Nephron progenitor cell (in vitro differentiated cells): Measurements from ENCODE around the gene NXNL1.
A peak's percentile ranks its signal among the peaks of the same experiment; 100 is the strongest.

Experiments
- DNase-seq: peaks from one replicate; pipeline ENCODE4 v3.0.0; 2021
- H3K27ac Mint-ChIP-seq: 2 replicates; pipeline ENCODE4 v1.8.0; 2021; ENCODE audit warnings: mild to moderate bottlenecking, moderate library complexity, mixed read lengths
- H3K27me3 Mint-ChIP-seq: 2 replicates; pipeline ENCODE4 v1.8.0; 2021; ENCODE audit warnings: mild to moderate bottlenecking, low read depth, mixed read lengths; ENCODE audit not compliant: poor library complexity
- H3K36me3 Mint-ChIP-seq: 2 replicates; pipeline ENCODE4 v1.8.0; 2021; ENCODE audit warnings: low read depth, mixed read lengths
- H3K4me1 Mint-ChIP-seq: 2 replicates; pipeline ENCODE4 v1.8.0; 2021; ENCODE audit warnings: mixed read lengths
- H3K4me3 Mint-ChIP-seq: 2 replicates; pipeline ENCODE4 v1.8.0; 2021; ENCODE audit warnings: mild to moderate bottlenecking, moderate library complexity, mixed read lengths
- H3K9me3 Mint-ChIP-seq: 2 replicates; pipeline ENCODE4 v1.8.0; 2021; ENCODE audit warnings: mild to moderate bottlenecking, moderate library complexity, mixed read lengths
- TF ChIP-seq, protein P1 (sequence below): fragments of 200-600 bp; sonication (generic); IDR thresholded peaks from 2 replicates; pipeline ENCODE4 v1.5.0; 2021; ENCODE audit warnings: antibody characterized with exemption

Gene NXNL1

DNA sequence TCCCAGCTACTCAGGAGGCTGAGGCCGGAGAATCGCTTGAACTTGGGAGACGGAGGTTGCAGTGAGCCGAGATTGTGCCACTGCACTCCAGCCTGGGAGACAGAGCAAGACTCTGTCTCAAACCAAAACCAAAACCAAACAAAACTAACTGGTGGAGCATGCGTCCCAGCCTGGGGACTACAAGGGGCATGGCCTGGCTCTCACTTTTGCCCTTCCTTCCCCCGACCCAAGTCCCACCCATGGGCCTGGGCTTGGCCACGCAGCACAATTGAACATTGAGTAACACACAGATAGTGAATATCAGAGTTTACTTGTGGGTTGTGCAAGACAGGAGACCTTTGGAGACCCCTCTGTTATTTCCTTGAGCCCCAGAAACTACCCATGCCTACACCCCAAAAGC lies 25.5 kb downstream of the NXNL1 start:
- TF ChIP-seq, protein P1, sequence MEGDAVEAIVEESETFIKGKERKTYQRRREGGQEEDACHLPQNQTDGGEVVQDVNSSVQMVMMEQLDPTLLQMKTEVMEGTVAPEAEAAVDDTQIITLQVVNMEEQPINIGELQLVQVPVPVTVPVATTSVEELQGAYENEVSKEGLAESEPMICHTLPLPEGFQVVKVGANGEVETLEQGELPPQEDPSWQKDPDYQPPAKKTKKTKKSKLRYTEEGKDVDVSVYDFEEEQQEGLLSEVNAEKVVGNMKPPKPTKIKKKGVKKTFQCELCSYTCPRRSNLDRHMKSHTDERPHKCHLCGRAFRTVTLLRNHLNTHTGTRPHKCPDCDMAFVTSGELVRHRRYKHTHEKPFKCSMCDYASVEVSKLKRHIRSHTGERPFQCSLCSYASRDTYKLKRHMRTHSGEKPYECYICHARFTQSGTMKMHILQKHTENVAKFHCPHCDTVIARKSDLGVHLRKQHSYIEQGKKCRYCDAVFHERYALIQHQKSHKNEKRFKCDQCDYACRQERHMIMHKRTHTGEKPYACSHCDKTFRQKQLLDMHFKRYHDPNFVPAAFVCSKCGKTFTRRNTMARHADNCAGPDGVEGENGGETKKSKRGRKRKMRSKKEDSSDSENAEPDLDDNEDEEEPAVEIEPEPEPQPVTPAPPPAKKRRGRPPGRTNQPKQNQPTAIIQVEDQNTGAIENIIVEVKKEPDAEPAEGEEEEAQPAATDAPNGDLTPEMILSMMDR, result no peak
- Mint-ChIP-seq H3K4me1 (no peaks in the 10 kb centered on the region), H3K27ac (peak overlapping the region; percentile 79), H3K4me3 (no peak overlapping the region), H3K27me3 (peaks cover 9% of the 10 kb centered on the region), H3K9me3 (no peaks in the 10 kb centered on the region), H3K36me3 (peaks cover 18% of the 10 kb centered on the region)
- no peak for DNase-seq

DNA sequence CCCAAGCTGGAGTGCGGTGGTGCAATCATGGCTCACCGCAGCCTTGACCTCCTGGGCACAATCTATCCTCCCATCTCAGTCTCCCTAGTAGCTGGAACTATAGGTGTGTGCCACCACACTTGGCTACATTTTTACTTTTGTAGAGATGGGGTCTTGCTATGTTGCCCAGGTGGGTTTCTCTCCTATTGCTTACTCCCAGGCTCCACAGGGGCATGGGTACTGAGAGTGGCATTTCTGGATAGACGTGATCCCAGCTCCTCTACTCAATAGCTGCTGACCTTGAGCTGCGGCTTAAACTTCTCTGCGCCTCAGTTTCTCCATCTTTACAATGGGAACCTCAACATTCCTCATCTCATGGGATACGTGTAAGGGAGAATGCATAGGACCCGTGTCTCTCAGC lies 29.3 kb downstream of the NXNL1 start:
- Mint-ChIP-seq H3K9me3 (no peaks in the 10 kb centered on the region), H3K4me3 (no peak overlapping the region), H3K27ac (no peak overlapping the region), H3K4me1 (peaks cover 11% of the 10 kb centered on the region), H3K27me3 (no peaks in the 10 kb centered on the region), H3K36me3 (peaks cover 17% of the 10 kb centered on the region)
- TF ChIP-seq, protein P1, result no peak
- no peak for DNase-seq

DNA sequence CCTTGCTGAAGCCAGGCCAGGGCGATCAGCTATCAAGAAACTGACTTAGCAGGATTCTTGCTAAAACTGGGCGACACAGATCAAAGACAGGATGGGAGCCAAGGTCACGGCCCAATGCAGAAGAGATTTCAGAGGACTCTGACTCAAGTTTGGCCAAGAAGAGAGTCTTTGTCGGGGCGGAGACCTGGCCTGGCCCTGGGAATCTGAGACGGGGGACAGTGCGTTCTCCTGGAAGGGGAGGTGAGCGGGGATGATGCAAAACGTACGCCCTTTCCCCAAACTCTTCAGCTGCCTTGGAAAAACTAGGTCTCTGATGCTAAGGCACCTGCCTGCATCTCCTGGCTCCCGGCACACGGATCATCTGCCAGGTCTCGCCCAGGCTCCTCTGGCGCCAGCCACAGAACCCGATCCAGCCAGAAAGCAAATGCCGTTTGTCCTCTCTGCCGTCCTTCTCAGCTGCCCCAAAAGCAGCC lies 31.0 kb downstream of the NXNL1 start:
- Mint-ChIP-seq H3K4me1 (peaks cover 19% of the 10 kb centered on the region), H3K4me3 (no peak overlapping the region), H3K36me3 (peaks cover 4% of the 10 kb centered on the region), H3K27ac (peak overlapping the region; percentile 91), H3K27me3 (no peaks in the 10 kb centered on the region), H3K9me3 (no peaks in the 10 kb centered on the region)
- TF ChIP-seq, protein P1, result no peak
- no peak for DNase-seq

DNA sequence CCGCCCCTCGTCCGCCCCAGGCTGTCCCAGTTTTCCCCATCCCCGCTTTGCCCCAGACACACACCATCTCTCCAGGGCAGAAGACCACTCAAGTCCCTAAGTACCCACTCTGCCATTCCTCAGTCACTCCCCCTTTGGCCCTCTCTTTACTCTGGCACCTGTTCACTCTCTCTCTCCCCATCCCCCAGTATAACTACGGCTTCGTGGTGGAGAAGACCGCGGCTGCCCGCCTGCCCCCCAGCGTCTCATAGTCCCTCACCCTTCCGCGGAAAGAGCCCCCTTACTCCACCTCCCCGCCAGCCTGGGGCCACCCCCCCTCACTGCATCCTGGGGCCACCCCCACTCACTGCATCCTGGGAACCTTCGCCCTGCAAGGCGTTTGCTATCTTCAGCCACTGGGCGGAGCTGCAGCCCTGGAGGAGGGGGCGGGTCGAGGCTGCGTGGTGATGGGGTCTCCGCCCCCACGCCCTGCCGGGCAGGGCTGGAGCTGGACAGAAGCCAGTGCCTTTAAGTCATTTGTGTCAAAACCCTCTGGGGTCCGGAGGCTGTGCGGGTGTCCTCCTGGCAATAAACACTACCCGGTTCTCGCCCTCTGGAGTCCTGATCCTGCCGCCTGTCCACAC lies 35.9 kb downstream of the NXNL1 start:
- no peaks in the 10 kb centered on the region for H3K27me3 Mint-ChIP-seq
- H3K4me3 Mint-ChIP-seq, result peak overlapping the region; percentile 49
- H3K27ac Mint-ChIP-seq, result peak overlapping the region; percentile 78
- H3K36me3 Mint-ChIP-seq, result peaks cover 9% of the 10 kb centered on the region
- DNase-seq, result peak; percentile 91
- H3K4me1 Mint-ChIP-seq, result peaks cover 39% of the 10 kb centered on the region
- TF ChIP-seq, protein P1, result peak; percentile 45
- H3K9me3 Mint-ChIP-seq, result no peaks in the 10 kb centered on the region

DNA sequence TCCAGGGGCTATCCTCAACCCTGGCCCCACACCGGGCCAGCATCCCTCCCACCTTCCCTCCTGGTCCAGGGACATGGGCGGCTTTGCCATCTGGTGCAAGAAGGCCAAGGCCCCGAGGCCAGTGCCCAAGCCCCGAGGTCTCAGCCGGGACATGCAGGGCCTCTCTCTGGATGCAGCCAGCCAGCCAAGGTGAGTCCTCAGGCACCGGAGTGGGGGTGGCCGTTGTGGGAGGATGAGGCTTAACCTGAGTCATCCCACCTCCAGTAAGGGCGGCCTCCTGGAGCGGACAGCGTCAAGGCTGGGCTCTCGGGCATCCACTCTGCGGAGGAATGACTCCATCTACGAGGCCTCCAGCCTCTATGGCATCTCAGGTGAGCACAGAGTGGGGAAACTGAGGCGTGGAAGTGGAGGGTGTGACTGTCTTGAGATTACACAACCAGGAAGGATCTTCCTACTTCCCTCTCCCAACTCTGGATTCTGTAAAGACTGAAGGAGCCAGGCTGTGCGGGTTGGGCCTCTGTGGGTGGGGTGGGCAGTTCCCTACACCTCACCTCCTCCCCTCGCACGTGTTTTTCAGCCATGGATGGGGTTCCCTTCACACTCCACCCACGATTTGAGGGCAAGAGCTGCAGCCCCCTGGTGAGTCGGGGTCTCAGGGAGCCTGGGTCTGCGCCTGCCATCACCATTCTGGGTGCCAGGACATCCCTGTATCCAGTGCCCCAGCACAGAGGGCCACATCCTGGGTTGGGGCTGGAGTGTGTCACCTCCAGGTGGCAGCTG lies 37.1 kb downstream of the NXNL1 start:
- H3K9me3 Mint-ChIP-seq, result no peaks in the 10 kb centered on the region
- no peak for DNase-seq
- H3K27me3 Mint-ChIP-seq, result peaks cover 4% of the 10 kb centered on the region
- H3K36me3 Mint-ChIP-seq, result peaks cover 9% of the 10 kb centered on the region
- no peak overlapping the region for H3K4me3 Mint-ChIP-seq
- TF ChIP-seq, protein P1, result no peak
- peaks cover 42% of the 10 kb centered on the region for H3K4me1 Mint-ChIP-seq
- no peak overlapping the region for H3K27ac Mint-ChIP-seq
